Measurements from ENCODE around the gene SLX9. TPM values are rescaled to one million over a fixed set of nuclear protein-coding genes. Genes with fewer than 3 reads are reported as not detected.

The SLX9 gene
- total RNA-seq, 1 donor from 2014 or later = 38.8 TPM

DNA sequence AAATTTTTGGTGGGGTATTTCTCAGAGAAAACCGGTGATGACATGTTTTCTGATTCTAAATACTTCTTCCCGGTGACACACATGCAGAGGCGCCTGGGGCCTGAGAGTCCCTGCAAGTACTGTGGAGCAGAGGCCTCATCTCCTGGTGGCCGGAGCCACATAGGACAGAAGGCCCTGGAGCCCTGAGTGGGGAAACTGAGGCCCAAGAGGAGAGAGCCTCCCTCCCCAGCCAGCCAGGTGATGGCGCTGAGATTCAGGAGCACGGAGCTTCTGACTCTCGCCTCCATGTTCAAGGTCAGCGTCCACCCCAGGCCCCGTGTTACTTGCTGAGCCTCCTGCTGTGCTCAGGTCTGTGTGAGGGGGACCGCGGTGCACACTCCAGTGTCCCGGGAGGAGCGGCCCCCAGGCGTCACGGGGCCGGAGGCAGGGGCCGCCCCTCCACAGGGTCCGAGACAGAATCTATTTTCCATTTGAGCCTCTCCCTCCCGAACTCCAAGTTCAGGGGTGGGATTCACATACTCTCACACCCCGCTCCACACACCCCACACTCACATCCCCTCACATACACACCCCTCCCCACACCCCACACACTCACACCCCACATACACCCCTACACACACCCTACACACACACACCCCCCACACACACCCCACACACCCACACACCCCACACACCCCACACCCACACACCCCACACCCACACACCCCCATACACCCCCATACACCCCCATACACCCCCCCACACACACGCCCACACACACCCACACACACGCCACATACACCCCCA lies 43.8 kb downstream of the SLX9 start:
- H3K36me3 ChIP-seq (ENCODE audit: insufficient read depth, low read length) = no peaks in the 10 kb centered on the region
- no peaks in the 10 kb centered on the region for H3K27me3 ChIP-seq (ENCODE audit: insufficient read depth, low read length)
- H2AFZ ChIP-seq (ENCODE audit: low read depth, low read length) = no peak overlapping the region
- H3K4me2 ChIP-seq (ENCODE audit: low read length) = no peak overlapping the region
- no peak overlapping the region for H3K4me3 Mint-ChIP-seq (ENCODE audit: unreplicated experiment)
- no peak overlapping the region for H3K4me3 ChIP-seq (ENCODE audit: insufficient read depth, low read depth, low read length)
- FAIRE-seq = no peak
- H3K27me3 Mint-ChIP-seq (ENCODE audit: low read depth, unreplicated experiment) = peaks cover 3% of the 10 kb centered on the region
- H3K27ac Mint-ChIP-seq (ENCODE audit: unreplicated experiment) = peak overlapping the region; percentile 26
- no peak overlapping the region for H3K27ac ChIP-seq (ENCODE audit: low read depth, low read length)
- H3K9me3 Mint-ChIP-seq (ENCODE audit: unreplicated experiment) = peaks cover 2% of the 10 kb centered on the region
- no peaks in the 10 kb centered on the region for H3K9me3 ChIP-seq (ENCODE audit: insufficient read depth, low read depth, low read length)
- DNase-seq (ENCODE audit: low read depth) = no peak
- H4K20me1 ChIP-seq (ENCODE audit: insufficient read depth, low read length) = no peaks in the 10 kb centered on the region
- peak overlapping the region; percentile 42 for H3K9ac ChIP-seq (ENCODE audit: low read length)
- peaks cover 5% of the 10 kb centered on the region for H3K36me3 Mint-ChIP-seq (ENCODE audit: low read depth, unreplicated experiment)
- H3K79me2 ChIP-seq (ENCODE audit: insufficient read depth, low read length) = no peaks in the 10 kb centered on the region
- H3K4me1 Mint-ChIP-seq (ENCODE audit: low read depth, unreplicated experiment) = peaks cover 4% of the 10 kb centered on the region
- TF ChIP-seq EZH2 (IDR thresholded peaks at IDR 0.05; ENCODE audit: insufficient read depth, low read length) (no peak), CTCF (IDR thresholded peaks at IDR 0.05; ENCODE audit: insufficient read depth, low read depth, low read length) (no peak)
- H3K4me1 ChIP-seq (ENCODE audit: insufficient read depth, low read length) = peaks cover 15% of the 10 kb centered on the region

DNA sequence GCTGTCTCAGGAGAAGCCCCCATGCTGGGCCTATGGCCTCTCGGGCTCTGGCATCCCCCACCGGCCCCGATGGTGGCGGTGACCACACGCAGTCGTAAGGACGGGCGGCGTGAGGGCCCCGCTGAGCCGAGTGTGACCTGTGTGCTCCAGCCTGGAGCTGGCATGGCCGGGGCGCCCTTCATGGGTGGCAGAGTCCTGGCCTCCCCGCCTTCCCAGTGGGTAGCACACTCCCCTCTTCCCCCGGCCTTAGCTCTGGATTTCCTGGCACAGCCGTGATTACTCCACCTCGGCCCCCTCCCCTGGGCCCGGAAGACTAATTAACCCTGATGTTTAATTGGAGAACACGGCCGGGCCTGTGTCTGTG lies 44.6 kb downstream of the SLX9 start:
- TF ChIP-seq EZH2 (IDR thresholded peaks at IDR 0.05; ENCODE audit: insufficient read depth, low read length) (no peak), CTCF (IDR thresholded peaks at IDR 0.05; ENCODE audit: insufficient read depth, low read depth, low read length) (no peak)
- H3K27me3 Mint-ChIP-seq (ENCODE audit: low read depth, unreplicated experiment) = peaks cover 6% of the 10 kb centered on the region
- H3K36me3 Mint-ChIP-seq (ENCODE audit: low read depth, unreplicated experiment) = peaks cover 2% of the 10 kb centered on the region
- H3K27ac ChIP-seq (ENCODE audit: low read depth, low read length) = no peak overlapping the region
- no peak overlapping the region for H3K4me3 ChIP-seq (ENCODE audit: insufficient read depth, low read depth, low read length)
- FAIRE-seq = no peak
- no peaks in the 10 kb centered on the region for H3K9me3 ChIP-seq (ENCODE audit: insufficient read depth, low read depth, low read length)
- no peak overlapping the region for H3K27ac Mint-ChIP-seq (ENCODE audit: unreplicated experiment)
- H3K9me3 Mint-ChIP-seq (ENCODE audit: unreplicated experiment) = peaks cover 2% of the 10 kb centered on the region
- H3K27me3 ChIP-seq (ENCODE audit: insufficient read depth, low read length) = no peaks in the 10 kb centered on the region
- no peaks in the 10 kb centered on the region for H3K36me3 ChIP-seq (ENCODE audit: insufficient read depth, low read length)
- H3K4me1 Mint-ChIP-seq (ENCODE audit: low read depth, unreplicated experiment) = peaks cover 6% of the 10 kb centered on the region
- DNase-seq (ENCODE audit: low read depth) = no peak
- H3K4me1 ChIP-seq (ENCODE audit: insufficient read depth, low read length) = peaks cover 15% of the 10 kb centered on the region
- no peak overlapping the region for H3K4me3 Mint-ChIP-seq (ENCODE audit: unreplicated experiment)
- H2AFZ ChIP-seq (ENCODE audit: low read depth, low read length) = no peak overlapping the region
- H3K9ac ChIP-seq (ENCODE audit: low read length) = no peak overlapping the region
- no peak overlapping the region for H3K4me2 ChIP-seq (ENCODE audit: low read length)
- no peaks in the 10 kb centered on the region for H3K79me2 ChIP-seq (ENCODE audit: insufficient read depth, low read length)
- H4K20me1 ChIP-seq (ENCODE audit: insufficient read depth, low read length) = no peaks in the 10 kb centered on the region

DNA sequence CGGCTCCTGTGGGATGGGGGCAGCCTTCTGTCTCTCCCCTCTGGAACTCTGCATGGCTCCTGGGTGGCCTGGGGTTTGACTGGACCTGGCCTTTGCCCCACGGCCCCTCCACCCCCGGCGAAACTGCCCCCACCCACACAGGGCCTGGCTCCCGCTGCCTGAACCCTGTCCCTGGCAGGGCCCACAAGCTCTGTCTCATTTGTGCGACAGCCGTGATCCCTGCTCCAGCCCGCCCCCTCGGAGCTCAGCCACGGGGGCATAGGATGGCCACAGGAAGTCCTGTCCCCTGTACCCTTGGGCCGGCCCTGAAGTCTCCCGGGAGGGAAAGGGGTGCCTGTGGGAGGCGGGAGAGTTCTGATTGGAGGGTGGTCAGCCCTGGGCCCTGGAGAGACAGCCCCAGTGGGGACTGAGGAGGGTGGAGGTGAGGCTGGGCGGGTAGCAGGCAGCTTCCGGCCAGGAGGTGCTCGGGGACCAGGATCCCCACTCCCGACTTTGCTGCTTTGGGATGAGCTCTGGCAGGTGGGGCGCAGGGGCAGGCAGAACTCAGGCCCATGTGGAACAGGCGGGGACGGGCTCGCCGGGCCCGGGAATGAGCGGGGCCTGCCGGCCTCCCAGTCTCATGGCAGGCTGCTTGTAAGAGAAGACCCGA lies 45.1 kb downstream of the SLX9 start:
- H3K36me3 ChIP-seq (ENCODE audit: insufficient read depth, low read length) = no peaks in the 10 kb centered on the region
- no peak overlapping the region for H3K27ac ChIP-seq (ENCODE audit: low read depth, low read length)
- Mint-ChIP-seq H3K36me3 (ENCODE audit: low read depth, unreplicated experiment) (no peaks in the 10 kb centered on the region), H3K9me3 (ENCODE audit: unreplicated experiment) (no peaks in the 10 kb centered on the region), H3K27me3 (ENCODE audit: low read depth, unreplicated experiment) (peaks cover 10% of the 10 kb centered on the region), H3K27ac (ENCODE audit: unreplicated experiment) (no peak overlapping the region), H3K4me1 (ENCODE audit: low read depth, unreplicated experiment) (peaks cover 10% of the 10 kb centered on the region), H3K4me3 (ENCODE audit: unreplicated experiment) (no peak overlapping the region)
- DNase-seq (ENCODE audit: low read depth) (no peak), FAIRE-seq (no peak)
- TF ChIP-seq CTCF (IDR thresholded peaks at IDR 0.05; ENCODE audit: insufficient read depth, low read depth, low read length) = no peak
- TF ChIP-seq EZH2 (IDR thresholded peaks at IDR 0.05; ENCODE audit: insufficient read depth, low read length) = no peak
- H3K9ac ChIP-seq (ENCODE audit: low read length) = no peak overlapping the region
- H3K4me2 ChIP-seq (ENCODE audit: low read length) = no peak overlapping the region
- H3K79me2 ChIP-seq (ENCODE audit: insufficient read depth, low read length) = no peaks in the 10 kb centered on the region
- H4K20me1 ChIP-seq (ENCODE audit: insufficient read depth, low read length) = no peaks in the 10 kb centered on the region
- no peaks in the 10 kb centered on the region for H3K27me3 ChIP-seq (ENCODE audit: insufficient read depth, low read length)
- no peak overlapping the region for H2AFZ ChIP-seq (ENCODE audit: low read depth, low read length)
- H3K4me3 ChIP-seq (ENCODE audit: insufficient read depth, low read depth, low read length) = no peak overlapping the region
- H3K4me1 ChIP-seq (ENCODE audit: insufficient read depth, low read length) = peaks cover 15% of the 10 kb centered on the region
- no peaks in the 10 kb centered on the region for H3K9me3 ChIP-seq (ENCODE audit: insufficient read depth, low read depth, low read length)

Measured in astrocyte (in vitro differentiated cells and primary cell).